AG04449 (cell line): ENCODE results near the gene CSTPP1.

Experiments used
- CTCF ChIA-PET: fragments of 350-600 bp; formaldehyde crosslinking; extraction: SDS; loops from one replicate; lab custom pipeline; 2021; ENCODE audit warnings: antibody characterized with exemption; lab: Yijun Ruan, JAX
- POLR2A ChIA-PET: fragments of 400-600, 350-600 bp; formaldehyde crosslinking; extraction: SDS; loops from one replicate; lab custom pipeline; 2020; ENCODE audit warnings: antibody characterized with exemption, inconsistent platforms; lab: Yijun Ruan, JAX
- DNase-seq: peaks from one replicate; pipeline ENCODE4 v3.0.0-alpha.2; 2010; ENCODE audit warnings: low read depth, low spot score
- H3K4me3 ChIP-seq: 2 replicates; pipeline ENCODE4 v1.5.1; 2011; ENCODE audit warnings: low read depth, mild to moderate bottlenecking, control low read depth, low read length
- CTCF ChIP-seq: IDR thresholded peaks from one replicate; pipeline ENCODE4 v1.5.1; 2011; ENCODE audit warnings: mild to moderate bottlenecking, moderate library complexity, low read length, control low read depth, inconsistent platforms; ENCODE audit not compliant: insufficient read depth; ENCODE audit errors: missing control alignments

Gene CSTPP1

GRCh38 chr11:46898396-46899095 is 38.0 kb upstream of the CSTPP1 start:
- POLR2A ChIA-PET = no interaction called here

GRCh38 chr11:46899501-46900025 is 37.0 kb upstream of the CSTPP1 start:
- DNase-seq = no peak
- CTCF ChIA-PET = interaction anchor here (0.7 to 0.9 kb wide), 2 partner anchors 255 to 262 kb away, joined by 3 to 4 read pairs; no protein-coding TSS in a partner anchor
- no peak overlapping the region for H3K4me3 ChIP-seq
- TF ChIP-seq CTCF = no peak
- POLR2A ChIA-PET = no interaction called here

More at GRCh38 chr11:46898396-46899095, 38.0 kb upstream of the CSTPP1 start:
- CTCF ChIA-PET = interaction anchor here (0.6 to 1.5 kb wide), 5 partner anchors 19 to 263 kb away, joined by 3 to 6 read pairs (median 3); no protein-coding TSS in a partner anchor
- no peak for DNase-seq
- no peak for TF ChIP-seq CTCF
- no peak overlapping the region for H3K4me3 ChIP-seq

GRCh38 chr11:46900091-46900746 is 36.3 kb upstream of the CSTPP1 start:
- no peak overlapping the region for H3K4me3 ChIP-seq
- ChIA-PET CTCF (interaction anchor here (2.1 kb wide), 1 partner anchor 253 kb away, joined by 15 read pairs; no protein-coding TSS in a partner anchor), POLR2A (no interaction called here)
- no peak for TF ChIP-seq CTCF
- DNase-seq = no peak

GRCh38 chr11:46901156-46901555 is 35.4 kb upstream of the CSTPP1 start:
- DNase-seq = no peak
- no peak for TF ChIP-seq CTCF
- no peak overlapping the region for H3K4me3 ChIP-seq
- ChIA-PET POLR2A (no interaction called here), CTCF (interaction anchor here (1.1 to 3.0 kb wide), 4 partner anchors 10 to 252 kb away, joined by 3 to 15 read pairs (median 9); no protein-coding TSS in a partner anchor)

- no peak overlapping the region for H3K4me3 ChIP-seq
- no peak for TF ChIP-seq CTCF
- no peak for DNase-seq
- POLR2A ChIA-PET = no interaction called here
- CTCF ChIA-PET = interaction anchor here (2.4 to 3.0 kb wide), 2 partner anchors 10 to 250 kb away, joined by 14 to 22 read pairs; no protein-coding TSS in a partner anchor
Measured at GRCh38 chr11:46902694-46903093, 33.9 kb upstream of the CSTPP1 start.

- no peak overlapping the region for H3K4me3 ChIP-seq
- ChIA-PET POLR2A (no interaction called here), CTCF (interaction anchor here (1.0 to 2.4 kb wide), 4 partner anchors 8 to 258 kb away, joined by 3 to 22 read pairs (median 4); no protein-coding TSS in a partner anchor)
- no peak for TF ChIP-seq CTCF
- no peak for DNase-seq
Measured at GRCh38 chr11:46903846-46904245, 32.7 kb upstream of the CSTPP1 start.
